Mucosa of gallbladder (tissue), 1 donor: ENCODE measurements around the gene PRKAR2B. TPM values are rescaled to one million over a fixed set of nuclear protein-coding genes. Genes with fewer than 3 reads are reported as not detected.
"Not testable (repeated sequence)": the region's sequence is repeated elsewhere in the genome, so short reads cannot be mapped to it uniquely, and the experiment has no call there.

Experiments used
- DNase-seq: peaks from one replicate; pipeline ENCODE4 v3.0.0-alpha.2; 2020; ENCODE audit warnings: low spot score
- total RNA-seq: library from RNA; stranded (reverse); gene quantifications from one replicate; pipeline ENCODE4 v1.2.1, GENCODE V29; 2021
- donor health status: DM: no; HTN: no; CAD: no.

PRKAR2B gene
- total RNA-seq, 1 donor from 2014 or later: 7.1 TPM

- DNase-seq: no peak
These were observed 4.4 kb downstream of the PRKAR2B start for GRCh38 chr7:107048783-107049418.

- no peak for DNase-seq
These were observed 5.0 kb downstream of the PRKAR2B start for GRCh38 chr7:107049480-107049879.

GRCh38 chr7:107049971-107050532 is 5.5 kb downstream of the PRKAR2B start:
- no peak for DNase-seq

GRCh38 chr7:107051376-107051775 is 6.9 kb downstream of the PRKAR2B start:
- DNase-seq: no peak

GRCh38 chr7:107054965-107055364 is 10.5 kb downstream of the PRKAR2B start:
- not testable (repeated sequence) for DNase-seq

GRCh38 chr7:107056058-107056457 is 11.6 kb downstream of the PRKAR2B start:
- not testable (repeated sequence) for DNase-seq

GRCh38 chr7:107056728-107057473 is 12.4 kb downstream of the PRKAR2B start:
- no peak for DNase-seq

GRCh38 chr7:107057474-107057833 is 12.9 kb downstream of the PRKAR2B start:
- no peak for DNase-seq

GRCh38 chr7:107059468-107059867 is 15.0 kb downstream of the PRKAR2B start:
- no peak for DNase-seq

GRCh38 chr7:107063245-107064120 is 19.0 kb downstream of the PRKAR2B start:
- DNase-seq: no peak

GRCh38 chr7:107064255-107064654 is 19.8 kb downstream of the PRKAR2B start:
- DNase-seq: no peak

GRCh38 chr7:107065929-107066247 is 21.4 kb downstream of the PRKAR2B start:
- no peak for DNase-seq

GRCh38 chr7:107068156-107068555 is 23.7 kb downstream of the PRKAR2B start:
- DNase-seq: no peak

- no peak for DNase-seq
These were observed 25.0 kb downstream of the PRKAR2B start for GRCh38 chr7:107069457-107069856.

- DNase-seq: no peak
These were observed 26.2 kb downstream of the PRKAR2B start for GRCh38 chr7:107070710-107071109.

GRCh38 chr7:107071129-107071528 is 26.6 kb downstream of the PRKAR2B start:
- DNase-seq: no peak

GRCh38 chr7:107072133-107072532 is 27.6 kb downstream of the PRKAR2B start:
- no peak for DNase-seq

- DNase-seq: no peak
These were observed 31.5 kb downstream of the PRKAR2B start for GRCh38 chr7:107075863-107076574.

GRCh38 chr7:107076781-107077698 is 32.5 kb downstream of the PRKAR2B start:
- DNase-seq: no peak

GRCh38 chr7:107077699-107078516 is 33.4 kb downstream of the PRKAR2B start:
- DNase-seq: no peak
